Retina (tissue), 1 donor: ENCODE data around the gene APBA2.

Experiments used
- DNase-seq: peaks from one replicate; pipeline ENCODE4 v3.0.0-alpha.2; 2016

APBA2 gene

GRCh38 chr15:28986108-28986507, 100.3 kb downstream of the APBA2 start:
- no peak for DNase-seq

GRCh38 chr15:28986726-28987125, 101.0 kb downstream of the APBA2 start:
- DNase-seq = no peak

GRCh38 chr15:28987337-28987736, 101.6 kb downstream of the APBA2 start:
- DNase-seq = no peak

GRCh38 chr15:28989239-28989830, 103.6 kb downstream of the APBA2 start:
- peak; percentile 80 for DNase-seq

GRCh38 chr15:28989896-28990295, 104.1 kb downstream of the APBA2 start:
- DNase-seq = no peak

GRCh38 chr15:28990390-28990789, 104.6 kb downstream of the APBA2 start:
- no peak for DNase-seq

- no peak for DNase-seq
These were observed 105.7 kb downstream of the APBA2 start for GRCh38 chr15:28991236-28992171.

GRCh38 chr15:28992336-28992864, 106.6 kb downstream of the APBA2 start:
- DNase-seq = no peak

- no peak for DNase-seq
These were observed 107.4 kb downstream of the APBA2 start for GRCh38 chr15:28993051-28993719.

GRCh38 chr15:28993720-28994053, 107.9 kb downstream of the APBA2 start:
- no peak for DNase-seq

GRCh38 chr15:28994142-28994830, 108.5 kb downstream of the APBA2 start:
- DNase-seq = no peak

- DNase-seq = no peak
These were observed 109.2 kb downstream of the APBA2 start for GRCh38 chr15:28994831-28995596.

GRCh38 chr15:28995705-28996104, 109.9 kb downstream of the APBA2 start:
- DNase-seq = no peak

- DNase-seq = no peak
These were observed 110.5 kb downstream of the APBA2 start for GRCh38 chr15:28996289-28996688.

GRCh38 chr15:28996953-28997352, 111.2 kb downstream of the APBA2 start:
- no peak for DNase-seq

- DNase-seq = no peak
These were observed 112.0 kb downstream of the APBA2 start for GRCh38 chr15:28997791-28998190.

GRCh38 chr15:28998511-28998910, 112.7 kb downstream of the APBA2 start:
- DNase-seq = no peak

- DNase-seq = no peak
These were observed 117.5 kb downstream of the APBA2 start for GRCh38 chr15:29003191-29003839.

GRCh38 chr15:29003840-29004233, 118.1 kb downstream of the APBA2 start:
- DNase-seq = no peak

GRCh38 chr15:29005931-29006330, 120.2 kb downstream of the APBA2 start:
- no peak for DNase-seq

- DNase-seq = no peak
These were observed 123.1 kb downstream of the APBA2 start for GRCh38 chr15:29008846-29009245.

- no peak for DNase-seq
These were observed 126.3 kb downstream of the APBA2 start for GRCh38 chr15:29012097-29012496.
